Fibroblast of lung (primary cell): ENCODE results near the gene FUT1.

Experiments used
- EZH2 ChIP-seq: IDR thresholded peaks from 2 replicates; pipeline ENCODE4 v1.5.1; 2012; ENCODE audit warnings: low read length, control low read depth, mild to moderate bottlenecking; ENCODE audit errors: missing control alignments
- TF ChIP-seq, protein P1 (sequence below), 2 donors: IDR thresholded peaks in 1 of 2; conservative IDR thresholded peaks in 1 of 2; 1 replicate in 1 of 2; 2 replicates in 1 of 2; pipeline ENCODE4 v1.5.1; 2011 to 2012; ENCODE audit warnings: low read length in 2 of 2, control low read depth in 1 of 2, inconsistent platforms in 1 of 2, low read depth in 1 of 2, mild to moderate bottlenecking in 1 of 2

DNA sequence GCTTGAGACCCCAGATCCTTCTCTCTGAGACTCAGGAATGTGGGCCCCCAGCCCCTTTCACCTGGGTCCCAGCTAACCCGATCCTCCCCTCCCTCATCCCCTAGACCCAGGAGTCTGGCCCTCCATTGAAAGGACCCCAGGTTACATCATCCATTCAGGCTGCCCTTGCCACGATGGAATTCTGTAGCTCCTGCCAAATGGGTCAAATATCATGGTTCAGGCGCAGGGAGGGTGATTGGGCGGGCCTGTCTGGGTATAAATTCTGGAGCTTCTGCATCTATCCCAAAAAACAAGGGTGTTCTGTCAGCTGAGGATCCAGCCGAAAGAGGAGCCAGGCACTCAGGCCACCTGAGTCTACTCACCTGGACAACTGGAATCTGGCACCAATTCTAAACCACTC, 3.3 kb upstream of the FUT1 start:
- TF ChIP-seq, protein P1, sequence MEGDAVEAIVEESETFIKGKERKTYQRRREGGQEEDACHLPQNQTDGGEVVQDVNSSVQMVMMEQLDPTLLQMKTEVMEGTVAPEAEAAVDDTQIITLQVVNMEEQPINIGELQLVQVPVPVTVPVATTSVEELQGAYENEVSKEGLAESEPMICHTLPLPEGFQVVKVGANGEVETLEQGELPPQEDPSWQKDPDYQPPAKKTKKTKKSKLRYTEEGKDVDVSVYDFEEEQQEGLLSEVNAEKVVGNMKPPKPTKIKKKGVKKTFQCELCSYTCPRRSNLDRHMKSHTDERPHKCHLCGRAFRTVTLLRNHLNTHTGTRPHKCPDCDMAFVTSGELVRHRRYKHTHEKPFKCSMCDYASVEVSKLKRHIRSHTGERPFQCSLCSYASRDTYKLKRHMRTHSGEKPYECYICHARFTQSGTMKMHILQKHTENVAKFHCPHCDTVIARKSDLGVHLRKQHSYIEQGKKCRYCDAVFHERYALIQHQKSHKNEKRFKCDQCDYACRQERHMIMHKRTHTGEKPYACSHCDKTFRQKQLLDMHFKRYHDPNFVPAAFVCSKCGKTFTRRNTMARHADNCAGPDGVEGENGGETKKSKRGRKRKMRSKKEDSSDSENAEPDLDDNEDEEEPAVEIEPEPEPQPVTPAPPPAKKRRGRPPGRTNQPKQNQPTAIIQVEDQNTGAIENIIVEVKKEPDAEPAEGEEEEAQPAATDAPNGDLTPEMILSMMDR (conservative IDR thresholded peaks at IDR 0.05 in 1 of 2, IDR thresholded peaks at IDR 0.05 in 1 of 2; ENCODE audit: low read depth in 1 of 2, low read length in 2 of 2): no peak
- no peak for TF ChIP-seq EZH2
